B cell (primary cell): Measurements from ENCODE around the gene KLHL36. TPM values are rescaled to one million over a fixed set of nuclear protein-coding genes. Genes with fewer than 3 reads are reported as not detected.

Experiments used
- ATAC-seq: fragments of 200-7000 bp; cut with Tn5 transposase; one replicate; pipeline ENCODE4 v1.10.0; 2021; ENCODE audit warnings: low read depth, mild to moderate bottlenecking, moderate number of reproducible peaks, moderate library complexity
- CTCF ChIA-PET: fragments of 350-600 bp; sonication (Branson Sonifier 250); formaldehyde crosslinking; loops from one replicate; lab custom pipeline; 2021; ENCODE audit warnings: antibody characterized with exemption, inconsistent platforms; lab: Charles Lee
- POLR2A ChIA-PET: fragments of 350-600 bp; sonication (Branson Sonifier 250); formaldehyde crosslinking; loops from one replicate; lab custom pipeline; 2021; ENCODE audit warnings: antibody characterized with exemption; lab: Charles Lee
- DNase-seq: peaks from one replicate; pipeline ENCODE4 v3.0.0; 2013
- H2AFZ ChIP-seq: 2 replicates; pipeline ENCODE4 v1.6.1; 2012; ENCODE audit warnings: mild to moderate bottlenecking, low read depth, low read length; ENCODE audit not compliant: insufficient read depth, poor library complexity, severe bottlenecking
- H3K27ac ChIP-seq, 2 donors: 1 replicate in 1 of 2; 2 replicates in 1 of 2; pipeline ENCODE4 v1.5.1; 2012 to 2013; ENCODE audit warnings: low read length in 2 of 2, mild to moderate bottlenecking in 2 of 2, moderate library complexity in 1 of 2
- H3K27me3 ChIP-seq, 4 experiments: fragments of 200-600 bp in 1 of 4; sonication (generic) in 1 of 4; replicated peaks in 1 of 4; 1 replicate in 2 of 4; 2 replicates in 2 of 4; pipeline versions ENCODE4 v1.6.1 to v1.7.0; 2013 to 2016; ENCODE audit warnings: low read length in 3 of 4, mild to moderate bottlenecking in 2 of 4, mixed read lengths in 1 of 4, moderate library complexity in 1 of 4; ENCODE audit not compliant: insufficient read depth in 4 of 4, control insufficient read depth in 3 of 4; ENCODE audit errors: control extremely low read depth in 1 of 4
- H3K36me3 ChIP-seq, 2 experiments: replicated peaks in 1 of 2; 1 replicate in 1 of 2; 2 replicates in 1 of 2; pipeline versions ENCODE4 v1.6.1 to v1.7.1; 2013; ENCODE audit warnings: low read length in 1 of 2; ENCODE audit not compliant: insufficient read depth in 2 of 2, control insufficient read depth in 1 of 2; ENCODE audit errors: control extremely low read depth in 1 of 2, extremely low read depth in 1 of 2
- H3K4me1 ChIP-seq, 2 donors: fragments of 200-600 bp in 1 of 2; sonication (generic) in 1 of 2; 1 replicate in 1 of 2; 2 replicates in 1 of 2; pipeline versions ENCODE4 v1.5.1 to v1.6.1; 2013 to 2017; ENCODE audit warnings: low read length in 2 of 2; ENCODE audit not compliant: control insufficient read depth in 2 of 2, insufficient read depth in 2 of 2
- H3K4me2 ChIP-seq: replicated peaks from 2 replicates; pipeline ENCODE3; 2012; ENCODE audit warnings: mild to moderate bottlenecking, low read depth, low read length; ENCODE audit not compliant: poor library complexity, severe bottlenecking
- H3K4me3 ChIP-seq, 5 experiments: fragments of 200-600 bp in 1 of 5; sonication (generic) in 1 of 5; 1 replicate in 3 of 5; 2 replicates in 2 of 5; pipeline versions ENCODE4 v1.5.1 to v1.7.0; 2011 to 2016; ENCODE audit warnings: low read length in 4 of 5, mild to moderate bottlenecking in 4 of 5, low read depth in 2 of 5, control low read depth in 1 of 5, moderate library complexity in 1 of 5; ENCODE audit not compliant: insufficient read depth in 1 of 5; ENCODE audit errors: control extremely low read depth in 1 of 5, extremely low read depth in 1 of 5
- H3K79me2 ChIP-seq: fragments of 200-600 bp; sonication (generic); one replicate; pipeline ENCODE4 v1.6.0; 2016; ENCODE audit warnings: low read length; ENCODE audit not compliant: control insufficient read depth, insufficient read depth
- H3K9ac ChIP-seq: fragments of 200-600 bp; sonication (generic); 2 replicates; pipeline ENCODE4 v1.6.1; 2017; ENCODE audit warnings: mild to moderate bottlenecking, low read length, moderate library complexity
- H3K9me3 ChIP-seq, 3 donors: one replicate each; pipeline versions ENCODE4 v1.6.1 to v1.7.1; 2013; ENCODE audit warnings: low read length in 2 of 3; ENCODE audit not compliant: control insufficient read depth in 2 of 3, insufficient read depth in 1 of 3; ENCODE audit errors: control extremely low read depth in 1 of 3
- H4K20me1 ChIP-seq: 2 replicates; pipeline ENCODE4 v1.6.0; 2012; ENCODE audit warnings: mild to moderate bottlenecking, low read length; ENCODE audit not compliant: insufficient read depth, control insufficient read depth, poor library complexity, severe bottlenecking
- H3K27ac Mint-ChIP-seq: one replicate; pipeline ENCODE4 v1.8.0; 2021; ENCODE audit warnings: mixed read lengths
- H3K27me3 Mint-ChIP-seq: one replicate; pipeline ENCODE4 v1.8.0; 2021; ENCODE audit warnings: mixed read lengths
- H3K4me1 Mint-ChIP-seq: one replicate; pipeline ENCODE4 v1.8.0; 2021; ENCODE audit warnings: mixed read lengths
- H3K4me3 Mint-ChIP-seq: one replicate; pipeline ENCODE4 v1.8.0; 2021; ENCODE audit warnings: mixed read lengths
- H3K9me3 Mint-ChIP-seq: one replicate; pipeline ENCODE4 v1.8.0; 2022; ENCODE audit warnings: mixed read lengths; ENCODE audit not compliant: insufficient read depth
- EZH2 ChIP-seq: IDR thresholded peaks from 2 replicates; pipeline ENCODE4 v1.6.1; 2012; ENCODE audit warnings: borderline replicate concordance, low read depth, mild to moderate bottlenecking, moderate library complexity, low read length; ENCODE audit not compliant: insufficient read depth, poor library complexity, severe bottlenecking
- WGBS: methylation state at CpG from one replicate; pipeline ENCODE4 v1.1.5; 2013; ENCODE audit warnings: missing lambda C conversion rate; ENCODE audit not compliant: insufficient coverage; 5-methylcytosine and 5-hydroxymethylcytosine counted together
- intact Hi-C: fragments of 100-400 bp; cut with micrococcal nuclease; formaldehyde crosslinking; loops from one replicate; pipeline ENCODE4 v1.10.0; 2022
- polyA plus RNA-seq: library from polyadenylated mRNA; depleted of rRNA; stranded (reverse); fragments of >200 nt; gene quantifications from 2 replicates; pipeline ENCODE4 v1.2.3, GENCODE V29; 2012
- total RNA-seq, 2 donors: library from RNA; stranded (reverse); fragments of 120-200 nt in 1 of 2; gene quantifications; 1 replicate in 1 of 2; 2 replicates in 1 of 2; pipeline versions ENCODE4 v1.2.3 to v1.2.4, GENCODE V29; 2013 to 2022
- TF ChIP-seq, protein P1 (sequence below): fragments of 200-600 bp; IDR thresholded peaks from one replicate; pipeline ENCODE4 v1.8.0; 2022; ENCODE audit warnings: antibody characterized with exemption, mild to moderate bottlenecking

Gene KLHL36
- total and polyA plus RNA-seq, 2 donors (not counting 1 experiment from before 2014, with no cell fraction given) = 90.3 to 135 TPM

- H3K4me3 Mint-ChIP-seq = no peak overlapping the region
- peak overlapping the region; percentile 32 for H3K27ac Mint-ChIP-seq
- H3K4me3 ChIP-seq = no peak overlapping the region
- WGBS = 95% methylated on average over 8 of the region's 9 CpGs
- H3K36me3 ChIP-seq = no peaks in the 10 kb centered on the region
- peaks cover 0 to 3% (median 0%) of the 10 kb centered on the region in 3 donors for H3K9me3 ChIP-seq
- no peak overlapping the region for H3K27ac ChIP-seq
- peaks cover 6% of the 10 kb centered on the region for H3K79me2 ChIP-seq
- ChIA-PET CTCF (interaction anchor here (1.0 kb wide), 1 partner anchor 14 kb away, joined by 3 read pairs; the partner anchor contains the start of gene KLHL36), POLR2A (no interaction called here)
- DNase-seq (no peak), ATAC-seq (no peak)
- no peak overlapping the region for H3K4me2 ChIP-seq
- TF ChIP-seq, protein P1, sequence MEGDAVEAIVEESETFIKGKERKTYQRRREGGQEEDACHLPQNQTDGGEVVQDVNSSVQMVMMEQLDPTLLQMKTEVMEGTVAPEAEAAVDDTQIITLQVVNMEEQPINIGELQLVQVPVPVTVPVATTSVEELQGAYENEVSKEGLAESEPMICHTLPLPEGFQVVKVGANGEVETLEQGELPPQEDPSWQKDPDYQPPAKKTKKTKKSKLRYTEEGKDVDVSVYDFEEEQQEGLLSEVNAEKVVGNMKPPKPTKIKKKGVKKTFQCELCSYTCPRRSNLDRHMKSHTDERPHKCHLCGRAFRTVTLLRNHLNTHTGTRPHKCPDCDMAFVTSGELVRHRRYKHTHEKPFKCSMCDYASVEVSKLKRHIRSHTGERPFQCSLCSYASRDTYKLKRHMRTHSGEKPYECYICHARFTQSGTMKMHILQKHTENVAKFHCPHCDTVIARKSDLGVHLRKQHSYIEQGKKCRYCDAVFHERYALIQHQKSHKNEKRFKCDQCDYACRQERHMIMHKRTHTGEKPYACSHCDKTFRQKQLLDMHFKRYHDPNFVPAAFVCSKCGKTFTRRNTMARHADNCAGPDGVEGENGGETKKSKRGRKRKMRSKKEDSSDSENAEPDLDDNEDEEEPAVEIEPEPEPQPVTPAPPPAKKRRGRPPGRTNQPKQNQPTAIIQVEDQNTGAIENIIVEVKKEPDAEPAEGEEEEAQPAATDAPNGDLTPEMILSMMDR = no peak
- no peak for TF ChIP-seq EZH2
- peaks cover 32% of the 10 kb centered on the region for H3K4me1 Mint-ChIP-seq
- H3K9ac ChIP-seq = no peak overlapping the region
- no peaks in the 10 kb centered on the region for H3K27me3 Mint-ChIP-seq
- H3K9me3 Mint-ChIP-seq = no peaks in the 10 kb centered on the region
- H4K20me1 ChIP-seq = no peaks in the 10 kb centered on the region
- H2AFZ ChIP-seq = no peak overlapping the region
- H3K4me1 ChIP-seq = peaks cover 12 to 42% of the 10 kb centered on the region in 2 donors
- H3K27me3 ChIP-seq = no peaks in the 10 kb centered on the region
- intact Hi-C loops = no loop called here
These were observed 14.7 kb upstream of the KLHL36 start for GRCh38 chr16:84633622-84634021.

- ATAC-seq = no peak
- Histone ChIP-seq H4K20me1 (no peaks in the 10 kb centered on the region), H3K27ac (no peak overlapping the region), H3K4me1 (peaks cover 23 to 45% of the 10 kb centered on the region in 2 donors), H2AFZ (no peak overlapping the region), H3K4me2 (no peak overlapping the region), H3K36me3 (no peaks in the 10 kb centered on the region), H3K4me3 (no peak overlapping the region), H3K9ac (no peak overlapping the region), H3K9me3 (peaks cover 0 to 3% (median 0%) of the 10 kb centered on the region in 3 donors), H3K79me2 (peaks cover 12% of the 10 kb centered on the region), H3K27me3 (no peaks in the 10 kb centered on the region)
- peaks cover 46% of the 10 kb centered on the region for H3K4me1 Mint-ChIP-seq
- no peaks in the 10 kb centered on the region for H3K27me3 Mint-ChIP-seq
- ChIA-PET CTCF (interaction anchor here (0.6 to 3.8 kb wide), 4 partner anchors 14 to 134 kb away, joined by 3 to 34 read pairs (median 4); no protein-coding TSS in a partner anchor), POLR2A (no interaction called here)
- no peaks in the 10 kb centered on the region for H3K9me3 Mint-ChIP-seq
- DNase-seq = no peak
- TF ChIP-seq EZH2 = no peak
- TF ChIP-seq, protein P1 = no peak
- intact Hi-C loops = no loop called here
- 98% methylated on average over 6 of the region's 8 CpGs for WGBS
- no peak overlapping the region for H3K4me3 Mint-ChIP-seq
- no peak overlapping the region for H3K27ac Mint-ChIP-seq
These were observed 12.6 kb upstream of the KLHL36 start for GRCh38 chr16:84635702-84636101.
